AG04450 (cell line): ENCODE results near the gene IGFL1. TPM values are rescaled to one million over a fixed set of nuclear protein-coding genes. Genes with fewer than 3 reads are reported as not detected.

Source experiments
- CTCF ChIA-PET: fragments of 300-600, 350-600 bp; formaldehyde crosslinking; extraction: SDS; loops from one replicate; lab custom pipeline; 2022; ENCODE audit warnings: antibody characterized with exemption, inconsistent platforms; lab: Charles Lee
- POLR2A ChIA-PET: fragments of 350-600 bp; formaldehyde crosslinking; extraction: SDS; loops from one replicate; lab custom pipeline; 2021; ENCODE audit warnings: antibody characterized with exemption, inconsistent platforms; lab: Yijun Ruan, JAX
- DNase-seq: peaks from one replicate; pipeline ENCODE4 v3.0.0-alpha.2; 2011; ENCODE audit warnings: low read depth, low spot score
- H3K27ac ChIP-seq: one replicate; pipeline ENCODE4 v1.5.1; 2012; ENCODE audit warnings: low read depth, low read length, control low read depth
- H3K27me3 ChIP-seq: one replicate; pipeline ENCODE4 v1.6.0; 2012; ENCODE audit warnings: low read length; ENCODE audit not compliant: control insufficient read depth, insufficient read depth
- H3K4me3 ChIP-seq: 2 replicates; pipeline ENCODE4 v1.5.1; 2011; ENCODE audit warnings: mild to moderate bottlenecking, low read depth, low read length, control low read depth
- H3K9me3 ChIP-seq: 2 replicates; pipeline ENCODE4 v1.5.1; 2012; ENCODE audit warnings: low read length; ENCODE audit not compliant: control insufficient read depth, insufficient read depth
- polyA plus RNA-seq: library from polyadenylated mRNA; depleted of rRNA; stranded (reverse); fragments of >200 nt; gene quantifications from 2 replicates; pipeline ENCODE4 v1.2.3, GENCODE V29; 2011
- TF ChIP-seq, protein P1 (sequence below): IDR thresholded peaks from 2 replicates; pipeline ENCODE4 v1.5.1; 2011; ENCODE audit warnings: low read depth, low read length, control low read depth, inconsistent platforms

IGFL1 gene
- polyA plus RNA-seq, 1 experiment: not detected

DNA sequence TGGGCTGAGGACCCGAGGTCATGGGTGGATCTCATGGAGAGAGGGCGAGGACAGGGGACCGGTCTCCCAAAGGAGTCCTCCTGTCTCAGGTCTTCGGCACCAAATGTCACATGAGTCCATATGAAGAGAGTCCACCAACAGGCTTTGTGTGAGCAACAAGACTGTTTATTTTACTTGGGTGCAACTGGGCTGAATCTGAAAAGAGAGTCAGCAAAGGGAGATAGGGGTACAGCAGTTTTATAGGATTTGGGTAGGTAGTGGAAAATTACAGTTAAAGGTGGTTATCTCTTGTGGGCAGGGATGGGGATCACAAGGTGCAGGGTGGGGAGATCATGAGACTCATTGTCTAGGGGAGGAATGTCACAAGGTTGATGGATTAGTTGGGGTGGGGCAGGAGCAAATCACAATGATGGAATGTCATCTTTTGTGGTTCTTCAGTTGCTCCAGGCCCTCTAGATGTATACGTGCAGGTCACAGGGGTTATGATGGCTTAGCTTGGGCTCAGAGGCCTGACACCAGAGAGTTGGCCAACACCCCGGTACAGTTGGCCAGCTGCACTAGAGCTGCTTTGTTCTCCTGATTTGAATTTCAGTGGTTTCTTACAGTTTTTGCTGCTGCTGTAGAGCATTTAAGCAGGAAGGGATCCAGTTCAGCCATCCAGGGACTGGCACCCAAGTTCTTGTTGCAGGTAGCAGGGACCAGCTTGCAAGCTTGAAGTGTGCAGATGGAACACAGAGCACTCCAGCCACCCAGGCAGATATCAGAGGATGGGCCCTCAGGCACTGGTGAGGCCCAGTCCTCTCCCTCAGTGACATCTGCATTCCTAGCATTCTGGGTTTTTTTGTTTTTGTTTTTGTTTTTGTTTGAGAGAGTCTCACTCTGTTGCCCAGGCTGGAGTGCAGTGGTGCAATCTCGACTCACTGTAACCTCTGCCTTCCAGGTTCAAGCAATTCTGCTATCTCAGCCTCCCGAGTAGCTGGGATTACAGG is 26.4 kb upstream of the IGFL1 start:
- ChIA-PET POLR2A (no interaction called here), CTCF (no interaction called here)
- TF ChIP-seq, protein P1, sequence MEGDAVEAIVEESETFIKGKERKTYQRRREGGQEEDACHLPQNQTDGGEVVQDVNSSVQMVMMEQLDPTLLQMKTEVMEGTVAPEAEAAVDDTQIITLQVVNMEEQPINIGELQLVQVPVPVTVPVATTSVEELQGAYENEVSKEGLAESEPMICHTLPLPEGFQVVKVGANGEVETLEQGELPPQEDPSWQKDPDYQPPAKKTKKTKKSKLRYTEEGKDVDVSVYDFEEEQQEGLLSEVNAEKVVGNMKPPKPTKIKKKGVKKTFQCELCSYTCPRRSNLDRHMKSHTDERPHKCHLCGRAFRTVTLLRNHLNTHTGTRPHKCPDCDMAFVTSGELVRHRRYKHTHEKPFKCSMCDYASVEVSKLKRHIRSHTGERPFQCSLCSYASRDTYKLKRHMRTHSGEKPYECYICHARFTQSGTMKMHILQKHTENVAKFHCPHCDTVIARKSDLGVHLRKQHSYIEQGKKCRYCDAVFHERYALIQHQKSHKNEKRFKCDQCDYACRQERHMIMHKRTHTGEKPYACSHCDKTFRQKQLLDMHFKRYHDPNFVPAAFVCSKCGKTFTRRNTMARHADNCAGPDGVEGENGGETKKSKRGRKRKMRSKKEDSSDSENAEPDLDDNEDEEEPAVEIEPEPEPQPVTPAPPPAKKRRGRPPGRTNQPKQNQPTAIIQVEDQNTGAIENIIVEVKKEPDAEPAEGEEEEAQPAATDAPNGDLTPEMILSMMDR: no peak
- no peak overlapping the region for H3K4me3 ChIP-seq
- H3K27me3 ChIP-seq: peaks cover 24% of the 10 kb centered on the region
- H3K9me3 ChIP-seq: peaks cover 3% of the 10 kb centered on the region; the same call in 1 of the 2 replicates
- DNase-seq: no peak
- no peak overlapping the region for H3K27ac ChIP-seq

GRCh38 chr19:46204008-46204407 is 25.5 kb upstream of the IGFL1 start:
- H3K27ac ChIP-seq: no peak overlapping the region
- DNase-seq: no peak
- no peak overlapping the region for H3K4me3 ChIP-seq
- ChIA-PET POLR2A (no interaction called here), CTCF (no interaction called here)
- TF ChIP-seq, protein P1: no peak
- H3K27me3 ChIP-seq: peaks cover 28% of the 10 kb centered on the region
- peaks cover 3% of the 10 kb centered on the region; the same call in 1 of the 2 replicates for H3K9me3 ChIP-seq

- Histone ChIP-seq H3K27me3 (peaks cover 32% of the 10 kb centered on the region), H3K27ac (no peak overlapping the region), H3K9me3 (peaks cover 3% of the 10 kb centered on the region; the same call in 1 of the 2 replicates), H3K4me3 (no peak overlapping the region)
- TF ChIP-seq, protein P1: no peak
- ChIA-PET POLR2A (no interaction called here), CTCF (interaction anchor here (1.1 kb wide), 1 partner anchor 60 kb away, joined by 4 read pairs; no protein-coding TSS in a partner anchor)
- no peak for DNase-seq
Measured at GRCh38 chr19:46205183-46205984, 24.2 kb upstream of the IGFL1 start.

GRCh38 chr19:46206176-46206575 is 23.4 kb upstream of the IGFL1 start:
- CTCF ChIA-PET: interaction anchor here (1.1 kb wide), 1 partner anchor 59 kb away, joined by 4 read pairs; no protein-coding TSS in a partner anchor
- H3K4me3 ChIP-seq: no peak overlapping the region
- peaks cover 28% of the 10 kb centered on the region for H3K27me3 ChIP-seq
- H3K27ac ChIP-seq: no peak overlapping the region
- POLR2A ChIA-PET: no interaction called here
- DNase-seq: no peak
- TF ChIP-seq, protein P1: no peak
- peaks cover 3% of the 10 kb centered on the region; the same call in 1 of the 2 replicates for H3K9me3 ChIP-seq
